ENCODE data around the gene IAH1.

IAH1 gene, protein sequence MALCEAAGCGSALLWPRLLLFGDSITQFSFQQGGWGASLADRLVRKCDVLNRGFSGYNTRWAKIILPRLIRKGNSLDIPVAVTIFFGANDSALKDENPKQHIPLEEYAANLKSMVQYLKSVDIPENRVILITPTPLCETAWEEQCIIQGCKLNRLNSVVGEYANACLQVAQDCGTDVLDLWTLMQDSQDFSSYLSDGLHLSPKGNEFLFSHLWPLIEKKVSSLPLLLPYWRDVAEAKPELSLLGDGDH

DNA sequence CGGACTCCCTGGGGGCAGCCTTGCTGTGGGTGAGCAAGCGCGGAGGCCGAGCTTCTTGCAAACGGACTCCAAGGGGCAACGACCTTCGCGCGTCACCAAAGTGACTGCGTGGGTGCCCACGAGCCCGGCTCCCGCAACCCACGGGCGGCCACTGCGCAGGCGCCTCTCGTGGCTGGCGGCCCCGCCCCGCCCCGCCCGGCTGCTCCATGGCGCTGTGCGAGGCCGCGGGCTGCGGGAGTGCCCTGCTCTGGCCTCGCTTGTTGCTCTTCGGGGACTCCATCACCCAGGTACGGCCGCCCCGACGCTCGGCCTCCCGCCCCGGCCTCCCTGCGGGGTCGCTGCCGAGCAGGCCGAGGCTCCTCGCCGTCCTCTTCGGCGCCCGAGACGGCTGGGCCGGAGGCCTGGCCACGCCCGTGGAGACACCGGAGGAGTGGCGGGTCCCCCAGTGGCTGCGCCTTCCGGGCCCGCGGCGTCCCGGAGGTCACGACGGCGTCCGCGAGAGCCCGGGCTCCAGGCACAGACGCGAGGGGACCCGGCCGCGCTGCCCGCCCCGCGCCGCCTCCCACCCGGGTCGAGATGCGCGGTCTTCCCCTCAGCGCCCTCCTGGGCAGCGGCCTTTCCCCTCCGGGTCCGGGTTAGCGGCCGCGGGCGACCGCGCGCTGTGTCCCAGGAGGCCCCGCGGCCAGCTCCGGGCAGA lies at the start of gene IAH1:
Gene IAH1 (plus strand): TSS at position 191 of the 697 bp plus-strand sequence. CDS start 16 bp downstream, at position 207.
- H3K79me2 ChIP-seq: peaks cover 8% of the 10 kb centered on the region
- H3K9me3 ChIP-seq (ENCODE audit: control insufficient read depth, low read length): no peaks in the 10 kb centered on the region
- peak within 1 kb of the TSS; percentile 41 for H3K27ac ChIP-seq
- TF ChIP-seq, protein P1, sequence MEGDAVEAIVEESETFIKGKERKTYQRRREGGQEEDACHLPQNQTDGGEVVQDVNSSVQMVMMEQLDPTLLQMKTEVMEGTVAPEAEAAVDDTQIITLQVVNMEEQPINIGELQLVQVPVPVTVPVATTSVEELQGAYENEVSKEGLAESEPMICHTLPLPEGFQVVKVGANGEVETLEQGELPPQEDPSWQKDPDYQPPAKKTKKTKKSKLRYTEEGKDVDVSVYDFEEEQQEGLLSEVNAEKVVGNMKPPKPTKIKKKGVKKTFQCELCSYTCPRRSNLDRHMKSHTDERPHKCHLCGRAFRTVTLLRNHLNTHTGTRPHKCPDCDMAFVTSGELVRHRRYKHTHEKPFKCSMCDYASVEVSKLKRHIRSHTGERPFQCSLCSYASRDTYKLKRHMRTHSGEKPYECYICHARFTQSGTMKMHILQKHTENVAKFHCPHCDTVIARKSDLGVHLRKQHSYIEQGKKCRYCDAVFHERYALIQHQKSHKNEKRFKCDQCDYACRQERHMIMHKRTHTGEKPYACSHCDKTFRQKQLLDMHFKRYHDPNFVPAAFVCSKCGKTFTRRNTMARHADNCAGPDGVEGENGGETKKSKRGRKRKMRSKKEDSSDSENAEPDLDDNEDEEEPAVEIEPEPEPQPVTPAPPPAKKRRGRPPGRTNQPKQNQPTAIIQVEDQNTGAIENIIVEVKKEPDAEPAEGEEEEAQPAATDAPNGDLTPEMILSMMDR (IDR thresholded peaks at IDR 0.05): peak; percentile 6
- peak within 1 kb of the TSS; percentile 55 for H3K9ac ChIP-seq
- H3K4me2 ChIP-seq (ENCODE audit: low read length): peak within 1 kb of the TSS; percentile 77
- peaks cover 3% of the 10 kb centered on the region for H3K4me1 ChIP-seq
- H2AFZ ChIP-seq: peak within 1 kb of the TSS; percentile 99
- no peaks in the 10 kb centered on the region for H3K27me3 ChIP-seq (ENCODE audit: control insufficient read depth, insufficient read depth, low read length)
- H3K4me3 ChIP-seq (ENCODE audit: low read depth, low read length): peak within 1 kb of the TSS; percentile 78
- H3K36me3 ChIP-seq (ENCODE audit: control insufficient read depth, insufficient read depth, low read length): no peaks in the 10 kb centered on the region

DNA sequence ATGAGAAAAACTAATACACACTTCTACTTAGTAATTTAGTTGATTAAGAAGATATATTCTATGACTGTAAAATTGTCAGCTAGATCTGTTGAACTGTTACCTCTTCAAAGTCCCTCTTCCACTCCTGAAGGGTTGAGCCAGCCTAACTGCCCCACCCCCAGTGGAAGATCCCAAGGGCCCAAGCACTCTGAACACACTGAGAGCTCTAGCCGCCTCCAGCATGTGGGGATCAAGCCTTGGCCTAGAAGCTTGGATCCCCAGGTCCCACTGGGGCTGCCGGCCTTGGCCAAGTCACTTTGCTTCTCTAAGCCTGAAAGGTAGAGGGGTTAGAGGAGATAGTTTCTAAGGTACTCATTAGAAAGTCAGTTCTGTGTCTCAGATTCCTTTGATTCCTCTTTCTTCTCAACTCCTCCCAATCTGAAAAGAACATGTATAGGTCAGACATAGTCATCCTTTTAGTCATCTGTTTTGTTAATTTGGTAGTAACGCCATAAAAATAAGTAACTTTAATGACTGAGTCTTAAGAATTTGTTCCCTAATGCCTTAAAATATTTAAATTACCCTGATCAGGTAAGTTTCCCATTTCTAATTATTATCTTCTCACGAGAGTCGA lies 45.3 kb upstream of the IAH1 start:
- Histone ChIP-seq H2AFZ (no peak overlapping the region), H3K79me2 (no peaks in the 10 kb centered on the region), H3K27ac (no peak overlapping the region), H3K4me3 (ENCODE audit: low read depth, low read length) (no peak overlapping the region), H3K36me3 (ENCODE audit: control insufficient read depth, insufficient read depth, low read length) (no peaks in the 10 kb centered on the region), H3K27me3 (ENCODE audit: control insufficient read depth, insufficient read depth, low read length) (no peaks in the 10 kb centered on the region), H3K9me3 (ENCODE audit: control insufficient read depth, low read length) (no peaks in the 10 kb centered on the region), H3K9ac (no peak overlapping the region), H3K4me2 (ENCODE audit: low read length) (no peak overlapping the region), H3K4me1 (no peaks in the 10 kb centered on the region)
- TF ChIP-seq, protein P1 (IDR thresholded peaks at IDR 0.05): no peak

DNA sequence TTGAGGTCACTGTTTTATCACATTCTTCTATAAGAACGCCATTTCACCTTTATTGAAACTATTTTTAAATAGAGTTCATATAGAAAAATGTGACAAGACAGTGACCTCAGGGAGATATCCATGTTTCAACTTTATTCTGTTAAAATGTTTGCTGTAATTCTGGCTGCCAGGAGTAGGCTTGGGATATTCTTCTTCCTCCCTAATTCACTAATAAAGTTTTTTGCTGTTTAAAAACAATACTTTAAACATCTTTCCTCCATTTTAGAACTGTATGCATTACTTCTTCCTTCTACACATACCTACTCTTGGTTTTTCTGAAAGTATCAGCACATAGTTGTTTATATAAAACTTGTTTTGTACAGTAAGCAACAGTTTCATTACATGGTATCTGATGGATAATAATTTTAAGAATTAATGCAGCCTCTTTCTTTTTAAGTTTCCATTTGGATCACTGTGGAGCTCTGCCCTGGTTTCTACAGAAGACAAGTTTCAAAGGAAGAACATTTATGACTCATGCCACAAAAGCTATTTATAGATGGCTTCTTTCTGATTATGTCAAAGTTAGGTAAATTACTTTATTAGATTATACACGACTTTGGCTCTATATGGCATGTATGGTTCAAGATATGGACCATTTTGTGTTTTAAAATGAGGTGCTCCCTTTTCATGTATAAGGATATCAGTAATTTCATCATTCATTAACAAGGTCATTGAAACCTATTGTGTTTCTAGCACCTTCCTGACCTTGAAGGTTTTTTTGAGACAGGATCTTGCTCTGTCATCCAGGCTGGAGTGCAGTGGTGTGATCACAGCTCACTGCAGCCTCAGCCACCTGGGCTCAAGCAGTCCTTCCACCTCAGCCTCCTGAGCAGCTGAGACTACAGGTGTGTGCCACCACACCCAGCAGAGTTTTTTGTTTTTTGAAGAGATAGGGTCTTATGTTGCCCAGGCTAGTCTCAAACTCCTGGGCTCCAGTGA lies 43.7 kb upstream of the IAH1 start:
- Histone ChIP-seq H3K36me3 (ENCODE audit: control insufficient read depth, insufficient read depth, low read length) (no peaks in the 10 kb centered on the region), H3K9me3 (ENCODE audit: control insufficient read depth, low read length) (no peaks in the 10 kb centered on the region), H3K27ac (no peak overlapping the region), H3K27me3 (ENCODE audit: control insufficient read depth, insufficient read depth, low read length) (no peaks in the 10 kb centered on the region), H3K4me3 (ENCODE audit: low read depth, low read length) (no peak overlapping the region), H3K4me2 (ENCODE audit: low read length) (no peak overlapping the region), H3K4me1 (no peaks in the 10 kb centered on the region), H3K79me2 (no peaks in the 10 kb centered on the region), H2AFZ (no peak overlapping the region), H3K9ac (no peak overlapping the region)
- TF ChIP-seq, protein P1 (IDR thresholded peaks at IDR 0.05): no peak

DNA sequence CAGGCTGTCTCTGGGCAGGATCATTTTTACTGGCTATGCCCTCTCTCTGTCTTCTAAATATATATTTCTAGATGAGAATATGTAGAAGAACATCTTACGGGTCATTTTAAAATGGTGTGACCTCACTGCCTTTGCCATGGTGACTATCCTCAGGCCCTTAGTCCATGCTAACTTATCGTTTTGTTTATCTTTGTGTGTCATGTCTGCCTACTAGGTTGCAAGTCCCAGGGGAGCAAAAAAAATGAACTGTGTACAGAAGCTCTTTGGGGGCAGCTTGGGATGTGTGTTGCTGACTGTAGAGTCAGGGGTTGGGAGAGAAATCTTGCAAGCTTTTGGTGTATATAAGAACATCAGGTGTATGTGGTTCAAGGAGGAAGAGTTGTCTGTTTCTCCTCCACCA lies 39.9 kb upstream of the IAH1 start:
- Histone ChIP-seq H3K4me3 (ENCODE audit: low read depth, low read length) (no peak overlapping the region), H2AFZ (no peak overlapping the region), H3K27ac (no peak overlapping the region), H3K9me3 (ENCODE audit: control insufficient read depth, low read length) (no peaks in the 10 kb centered on the region), H3K4me1 (no peaks in the 10 kb centered on the region), H3K4me2 (ENCODE audit: low read length) (no peak overlapping the region), H3K9ac (no peak overlapping the region), H3K36me3 (ENCODE audit: control insufficient read depth, insufficient read depth, low read length) (no peaks in the 10 kb centered on the region), H3K27me3 (ENCODE audit: control insufficient read depth, insufficient read depth, low read length) (no peaks in the 10 kb centered on the region), H3K79me2 (no peaks in the 10 kb centered on the region)
- TF ChIP-seq, protein P1 (IDR thresholded peaks at IDR 0.05): no peak
